Astrocyte (in vitro differentiated cells and primary cell): ENCODE results near the gene PPP2R3A.
"Not testable (repeated sequence)": the region's sequence is repeated elsewhere in the genome, so short reads cannot be mapped to it uniquely, and the experiment has no call there.

Experiments
- EZH2 ChIP-seq: IDR thresholded peaks from 2 replicates; pipeline ENCODE4 v1.6.1; 2012; ENCODE audit warnings: mild to moderate bottlenecking, low read length, inconsistent platforms; ENCODE audit not compliant: insufficient read depth
- TF ChIP-seq, protein P1 (sequence below): IDR thresholded peaks from 2 replicates; pipeline ENCODE4 v1.5.1; 2011; ENCODE audit warnings: low read depth, mild to moderate bottlenecking, inconsistent platforms, low read length, moderate library complexity; ENCODE audit not compliant: insufficient read depth

DNA sequence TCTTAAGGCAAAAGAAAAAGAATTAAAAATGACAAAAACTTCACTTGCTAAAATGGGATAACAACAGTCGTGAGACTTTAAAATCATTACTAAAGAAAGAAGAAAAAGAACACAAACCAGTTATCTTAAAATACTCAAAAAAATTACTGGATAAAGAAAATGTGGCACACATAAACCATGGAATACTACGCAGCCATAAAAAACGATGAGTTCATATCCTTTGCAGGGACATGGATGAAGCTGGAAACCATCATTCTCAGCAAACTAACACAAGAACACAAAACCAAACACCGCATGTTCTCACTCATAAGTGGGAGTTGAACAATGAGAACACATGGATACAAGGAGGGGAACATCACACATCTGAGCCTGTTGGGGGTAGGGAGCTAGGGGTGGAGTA, 202.7 kb downstream of the PPP2R3A start:
- TF ChIP-seq, protein P1, sequence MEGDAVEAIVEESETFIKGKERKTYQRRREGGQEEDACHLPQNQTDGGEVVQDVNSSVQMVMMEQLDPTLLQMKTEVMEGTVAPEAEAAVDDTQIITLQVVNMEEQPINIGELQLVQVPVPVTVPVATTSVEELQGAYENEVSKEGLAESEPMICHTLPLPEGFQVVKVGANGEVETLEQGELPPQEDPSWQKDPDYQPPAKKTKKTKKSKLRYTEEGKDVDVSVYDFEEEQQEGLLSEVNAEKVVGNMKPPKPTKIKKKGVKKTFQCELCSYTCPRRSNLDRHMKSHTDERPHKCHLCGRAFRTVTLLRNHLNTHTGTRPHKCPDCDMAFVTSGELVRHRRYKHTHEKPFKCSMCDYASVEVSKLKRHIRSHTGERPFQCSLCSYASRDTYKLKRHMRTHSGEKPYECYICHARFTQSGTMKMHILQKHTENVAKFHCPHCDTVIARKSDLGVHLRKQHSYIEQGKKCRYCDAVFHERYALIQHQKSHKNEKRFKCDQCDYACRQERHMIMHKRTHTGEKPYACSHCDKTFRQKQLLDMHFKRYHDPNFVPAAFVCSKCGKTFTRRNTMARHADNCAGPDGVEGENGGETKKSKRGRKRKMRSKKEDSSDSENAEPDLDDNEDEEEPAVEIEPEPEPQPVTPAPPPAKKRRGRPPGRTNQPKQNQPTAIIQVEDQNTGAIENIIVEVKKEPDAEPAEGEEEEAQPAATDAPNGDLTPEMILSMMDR = not testable (repeated sequence)
- TF ChIP-seq EZH2 = not testable (repeated sequence)
